Right hindlimb (tissue), 1 donor: ENCODE measurements around the gene MPI.
"Not testable (repeated sequence)": the region's sequence is repeated elsewhere in the genome, so short reads cannot be mapped to it uniquely, and the experiment has no call there.

Experiments
- DNase-seq: peaks from one replicate; pipeline ENCODE4 v3.0.0-alpha.2; 2018

The MPI gene

GRCh38 chr15:74893627-74894026 lies 3.8 kb downstream of the MPI start:
- DNase-seq = no peak

DNA sequence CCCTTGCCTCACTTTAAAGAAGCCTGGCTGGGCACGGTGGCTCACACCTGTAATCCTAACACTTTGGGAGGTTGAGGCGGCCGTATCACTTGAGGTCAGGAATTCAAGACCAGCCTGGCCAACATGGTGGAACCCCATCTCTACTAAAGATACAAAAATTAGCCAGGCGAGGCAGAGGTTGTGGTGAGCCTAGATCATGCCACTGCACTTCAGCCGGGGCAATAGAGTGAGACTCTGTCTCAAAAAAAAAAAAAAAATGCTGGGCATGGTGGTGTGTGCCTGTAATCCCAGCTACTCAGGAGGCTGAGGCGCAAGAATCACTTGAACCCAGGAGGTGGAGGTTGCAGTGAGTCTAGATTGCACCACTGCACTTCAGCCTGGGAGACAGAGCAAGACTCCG lies 4.5 kb downstream of the MPI start:
- not testable (repeated sequence) for DNase-seq

DNA sequence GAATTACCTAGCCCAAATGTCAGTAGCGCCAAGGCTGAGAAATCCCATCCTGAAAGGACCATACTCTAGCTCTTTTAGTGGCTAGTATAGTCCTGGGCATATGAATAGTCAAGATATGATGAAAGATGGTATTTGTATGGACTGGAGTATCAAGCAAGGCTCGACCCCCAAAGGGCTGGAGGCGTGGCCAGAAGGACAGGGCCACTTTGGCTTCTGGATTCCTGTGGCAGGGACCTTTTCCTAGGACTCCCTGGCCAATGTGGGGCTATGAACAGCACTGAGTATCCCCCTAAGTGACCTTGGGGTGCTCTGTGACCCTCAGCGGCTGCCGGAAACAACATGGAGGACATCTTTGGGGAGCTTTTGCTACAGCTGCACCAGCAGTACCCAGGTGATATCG lies 6.0 kb downstream of the MPI start:
- no peak for DNase-seq

DNA sequence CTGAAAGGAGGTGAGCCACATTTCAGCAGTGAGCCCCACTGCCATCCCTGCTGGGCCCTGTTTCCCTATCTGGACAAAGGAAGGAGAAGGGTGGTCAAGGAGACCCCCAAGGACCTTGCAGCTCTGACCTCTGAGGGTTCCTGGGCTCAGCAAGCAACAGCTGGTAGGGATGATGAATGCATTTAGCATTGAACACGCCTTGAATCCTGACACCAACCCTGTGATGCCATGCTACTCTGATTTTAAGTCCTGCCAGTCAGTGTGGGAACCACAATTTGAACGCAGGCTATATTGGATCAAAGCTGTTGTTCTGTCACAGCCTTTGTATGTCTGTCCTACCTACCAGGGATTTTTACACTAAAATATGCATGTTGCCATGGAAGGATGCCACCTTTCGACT lies 6.5 kb downstream of the MPI start:
- DNase-seq = no peak

DNA sequence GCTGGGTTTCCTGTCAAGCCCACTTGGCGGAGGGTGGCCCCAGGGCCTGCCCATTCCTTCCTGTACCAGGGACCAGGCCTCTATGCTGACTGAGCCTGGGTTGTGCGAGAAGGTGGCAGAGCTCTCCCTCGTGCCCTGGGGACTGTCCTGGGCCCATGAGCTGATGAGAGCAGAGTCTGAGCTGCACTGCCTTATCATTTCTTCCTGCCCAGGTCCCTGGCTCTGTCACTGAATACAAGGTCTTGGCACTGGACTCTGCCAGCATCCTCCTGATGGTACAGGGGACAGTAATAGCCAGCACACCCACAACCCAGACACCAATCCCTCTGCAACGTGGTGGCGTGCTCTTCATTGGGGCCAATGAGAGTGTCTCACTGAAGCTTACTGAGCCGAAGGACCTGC lies 7.5 kb downstream of the MPI start:
- DNase-seq = no peak

GRCh38 chr15:74901612-74902063 lies 11.8 kb downstream of the MPI start:
- DNase-seq = peak; percentile 44

GRCh38 chr15:74902295-74903075 lies 12.6 kb downstream of the MPI start:
- DNase-seq = no peak

DNA sequence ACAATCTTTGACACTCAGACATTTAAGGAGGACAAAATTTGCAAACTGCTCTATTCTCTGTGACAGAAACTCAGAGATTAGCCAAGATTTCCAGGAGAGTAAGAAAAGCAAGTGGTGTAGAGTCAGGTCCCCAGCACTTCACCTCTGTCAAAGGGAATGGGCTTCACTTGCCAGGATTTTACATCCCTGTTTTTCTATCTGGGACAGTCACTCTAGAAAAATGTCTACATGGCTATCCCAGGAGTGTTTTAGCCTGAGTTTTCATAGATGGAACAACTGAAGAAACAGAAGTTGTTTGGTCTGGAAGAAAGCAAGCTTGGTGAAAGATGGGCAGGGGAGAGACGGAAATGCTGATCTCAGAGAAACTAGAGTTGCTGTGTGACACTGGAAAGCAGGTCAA lies 13.8 kb downstream of the MPI start:
- DNase-seq = no peak

DNA sequence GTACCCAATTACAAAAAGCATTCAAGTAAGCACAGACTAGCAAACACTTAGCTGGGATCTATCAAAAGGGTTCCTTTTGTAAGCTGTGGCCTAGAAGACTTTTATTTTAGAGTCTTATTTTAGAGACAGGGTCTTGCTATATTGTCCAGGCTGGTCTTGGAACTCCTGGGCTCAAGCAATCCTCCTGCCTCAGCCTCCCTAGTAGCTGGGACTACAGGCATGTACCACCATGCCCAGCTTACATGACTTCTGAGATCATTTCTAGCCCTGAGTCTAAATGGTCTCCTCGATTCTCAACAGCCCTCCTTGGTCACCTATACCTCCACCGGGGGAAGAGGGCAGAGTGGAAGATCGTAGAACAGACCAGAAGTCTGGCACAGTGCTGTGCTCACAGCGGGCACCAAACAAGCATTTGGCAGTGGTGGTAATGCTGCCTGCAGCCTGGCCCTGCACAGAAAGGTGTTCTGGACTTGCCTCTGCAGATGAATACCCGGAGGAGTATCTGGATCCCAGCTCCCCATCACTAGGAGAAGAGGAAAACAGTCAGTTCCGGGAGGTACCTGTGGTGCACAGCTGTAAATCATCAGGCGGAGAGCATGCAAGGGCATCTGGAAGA lies 14.5 kb downstream of the MPI start:
- no peak for DNase-seq

GRCh38 chr15:74906067-74906449 lies 16.2 kb downstream of the MPI start:
- DNase-seq = no peak

- DNase-seq = peak; percentile 94
Measured at GRCh38 chr15:74906450-74907162, 16.8 kb downstream of the MPI start, which contains the start of gene FAM219B. Gene FAM219B, minus strand, starts transcription at chr15:74906851. Its CDS starts 51 bp downstream, at chr15:74906800.

GRCh38 chr15:74907163-74907870 lies 17.5 kb downstream of the MPI start:
- DNase-seq = no peak

GRCh38 chr15:74908635-74909034 lies 18.8 kb downstream of the MPI start:
- no peak for DNase-seq

DNA sequence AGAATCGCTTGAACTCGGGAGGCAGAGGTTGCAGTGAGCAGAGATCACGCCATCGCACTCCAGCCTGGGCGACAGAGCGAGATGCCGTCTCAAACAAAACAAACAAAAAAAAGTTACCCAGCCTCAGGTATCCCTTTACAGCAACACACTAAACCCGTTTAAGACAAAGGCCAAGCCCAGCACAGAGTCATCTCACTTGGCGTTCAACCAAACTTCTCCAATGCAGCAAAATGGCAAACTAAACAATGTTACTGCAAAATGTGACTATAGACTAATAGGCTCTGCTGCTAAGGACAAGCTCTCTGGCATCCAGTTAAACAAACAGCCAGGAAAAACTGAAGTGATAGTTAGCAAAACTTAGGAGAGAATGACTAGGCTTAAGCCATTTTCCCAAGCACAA lies 23.2 kb downstream of the MPI start:
- no peak for DNase-seq

DNA sequence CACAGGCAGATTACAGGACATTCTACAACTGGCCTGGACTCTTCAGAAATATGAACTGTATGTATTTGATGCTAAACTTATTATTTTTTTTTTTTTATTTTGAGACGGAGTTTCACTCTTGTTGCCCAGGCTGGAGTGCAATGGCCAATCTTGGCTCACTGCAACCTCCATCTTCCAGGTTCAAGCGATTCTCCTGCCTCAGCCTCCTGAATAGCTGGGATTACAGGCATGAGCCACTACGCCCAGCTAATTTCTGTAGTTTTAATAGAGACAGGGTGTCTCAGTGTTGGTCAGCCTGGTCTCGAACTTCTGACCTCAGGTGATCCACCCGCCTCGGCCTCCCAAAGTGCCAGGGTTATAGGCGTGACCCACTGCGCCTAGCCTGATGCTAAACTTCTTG lies 24.0 kb downstream of the MPI start:
- not testable (repeated sequence) for DNase-seq

GRCh38 chr15:74917676-74918075 lies 27.8 kb downstream of the MPI start:
- no peak for DNase-seq

- DNase-seq = no peak
Measured at GRCh38 chr15:74920456-74920855, 30.6 kb downstream of the MPI start.

- DNase-seq = no peak
Measured at GRCh38 chr15:74924525-74924924, 34.7 kb downstream of the MPI start.

GRCh38 chr15:74928771-74929198 lies 38.9 kb downstream of the MPI start:
- no peak for DNase-seq

GRCh38 chr15:74933573-74933972 lies 43.7 kb downstream of the MPI start:
- no peak for DNase-seq

DNA sequence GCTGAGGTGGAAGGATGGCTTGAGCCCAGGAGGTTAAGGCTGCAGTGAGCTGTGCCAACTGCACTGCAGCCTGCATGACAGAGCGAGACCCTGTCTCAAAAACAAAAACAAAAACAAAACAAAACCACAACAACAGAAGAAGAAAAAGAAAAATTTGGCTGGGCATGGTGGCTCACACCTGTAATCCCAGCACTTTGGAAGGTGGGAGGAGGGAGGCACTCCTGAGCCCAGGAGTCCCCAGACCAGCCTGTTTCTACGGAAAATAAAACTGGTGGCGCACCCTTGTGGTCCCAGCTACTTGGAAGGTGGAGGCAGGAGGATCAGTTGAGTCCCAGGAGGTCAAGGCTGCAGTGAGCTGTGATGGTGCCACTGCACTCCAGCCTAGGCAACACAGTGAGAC lies 45.4 kb downstream of the MPI start:
- not testable (repeated sequence) for DNase-seq

- no peak for DNase-seq
Measured at GRCh38 chr15:74937272-74937589, 47.4 kb downstream of the MPI start.
